OCI-LY7 (cell line): ENCODE data around the gene JOSD2. TPM values are rescaled to one million over a fixed set of nuclear protein-coding genes. Genes with fewer than 3 reads are reported as not detected.

Source experiments
- BruUV-seq: library from RNA; stranded (reverse); fragments of 400-500 nt; replicated peaks from 2 replicates; lab custom pipeline; 2021; lab: Mats Ljungman, UMichigan
- CTCF ChIA-PET: fragments of 300-600 bp; sonication (Branson Sonifier 250); formaldehyde crosslinking; loops from one replicate; lab custom pipeline; 2022; ENCODE audit warnings: antibody characterized with exemption; ENCODE audit not compliant: unreplicated experiment; lab: Charles Lee
- POLR2A ChIA-PET: fragments of 300-600 bp; sonication (Branson Sonifier 250); formaldehyde crosslinking; loops from one replicate; lab custom pipeline; 2022; ENCODE audit warnings: antibody characterized with exemption; lab: Charles Lee
- DNase-seq: peaks from one replicate; pipeline ENCODE4 v3.0.0-alpha.2; 2015; ENCODE audit warnings: low spot score
- H2AFZ ChIP-seq: fragments of 200-600 bp; sonication (generic), shearing (Covaris generic); 2 replicates; pipeline ENCODE4 v1.6.1; 2014; ENCODE audit warnings: mild to moderate bottlenecking, antibody characterized with exemption, low read length, moderate library complexity
- H3K27ac ChIP-seq: fragments of 200-600 bp; sonication (generic); 2 replicates; pipeline ENCODE4 v1.5.1; 2014; ENCODE audit warnings: mixed run types, low read depth, mild to moderate bottlenecking, moderate library complexity, low read length, inconsistent platforms; ENCODE audit not compliant: poor library complexity, severe bottlenecking
- H3K36me3 ChIP-seq: fragments of 200-600 bp; sonication (generic); 2 replicates; pipeline ENCODE4 v1.6.1; 2014; ENCODE audit warnings: mild to moderate bottlenecking, antibody characterized with exemption, low read length, moderate library complexity, mixed read lengths; ENCODE audit not compliant: insufficient read depth
- H3K4me1 ChIP-seq: fragments of 200-600 bp; sonication (generic); 2 replicates; pipeline ENCODE4 v1.5.1; 2014; ENCODE audit warnings: mild to moderate bottlenecking, low read length; ENCODE audit not compliant: insufficient read depth, poor library complexity, severe bottlenecking
- H3K4me2 ChIP-seq: fragments of 200-600 bp; sonication (generic); 2 replicates; pipeline ENCODE4 v1.6.1; 2014; ENCODE audit warnings: mild to moderate bottlenecking, low read length
- H3K4me3 ChIP-seq: fragments of 200-600 bp; sonication (generic); 2 replicates; pipeline ENCODE4 v1.5.1; 2014; ENCODE audit warnings: mild to moderate bottlenecking, low read depth, low read length; ENCODE audit not compliant: poor library complexity, severe bottlenecking
- H3K79me2 ChIP-seq: fragments of 200-600 bp; sonication (generic); 2 replicates; pipeline ENCODE4 v1.6.1; 2016; ENCODE audit warnings: low read depth, mild to moderate bottlenecking, low read length, moderate library complexity, mixed read lengths; ENCODE audit not compliant: insufficient read depth
- H3K9me2 ChIP-seq: fragments of 200-600 bp; sonication (generic); 2 replicates; pipeline ENCODE4 v1.6.1; 2016; ENCODE audit warnings: mild to moderate bottlenecking, low read length, mixed read lengths; ENCODE audit not compliant: insufficient read depth
- H3K9me3 ChIP-seq: fragments of 200-600 bp; sonication (generic); 2 replicates; pipeline ENCODE4 v1.6.1; 2014; ENCODE audit warnings: mild to moderate bottlenecking, mixed run types, low read length, mixed read lengths
- H4K20me1 ChIP-seq: fragments of 200-600 bp; sonication (generic); 2 replicates; pipeline ENCODE4 v1.6.1; 2014; ENCODE audit warnings: mild to moderate bottlenecking, antibody characterized with exemption, low read length, moderate library complexity, mixed read lengths; ENCODE audit not compliant: insufficient read depth
- CTCF ChIP-seq: fragments of 200-600 bp; sonication (generic); conservative IDR thresholded peaks from 2 replicates; pipeline ENCODE4 v1.5.1; 2014; ENCODE audit warnings: mild to moderate bottlenecking, antibody characterized with exemption, low read length, moderate library complexity, mixed read lengths
- EZH2phosphoT487 ChIP-seq: fragments of 200-600 bp; sonication (generic); IDR thresholded peaks from 2 replicates; pipeline ENCODE4 v1.6.1; 2018; ENCODE audit warnings: low read depth, borderline replicate concordance, mild to moderate bottlenecking, mixed run types, antibody characterized with exemption, low read length, moderate library complexity, mixed read lengths
- intact Hi-C: fragments of 100-400 bp; cut with micrococcal nuclease; formaldehyde crosslinking; loops from one replicate; pipeline ENCODE4 v1.10.0; 2022; ENCODE audit not compliant: unreplicated experiment
- total RNA-seq, 2 experiments: library from RNA; depleted of rRNA in 1 of 2; stranded (reverse); fragments of >200 nt in 1 of 2; shearing (Covaris generic) in 1 of 2; gene quantifications; 2 replicates each; pipeline ENCODE4 v1.2.3, GENCODE V29; 2014 to 2022

Gene JOSD2
- total RNA-seq, 2 experiments from 2014 or later, result 13.0 to 17.8 TPM

- BruUV-seq, result no TSS peak
- ChIA-PET CTCF (interaction anchor here (0.6 kb wide), 1 partner anchor 74 kb away, joined by 3 read pairs; no protein-coding TSS in a partner anchor), POLR2A (no interaction called here)
These were observed 28.6 kb downstream of the JOSD2 start for GRCh38 chr19:50482271-50482855.

GRCh38 chr19:50481351-50482149, 29.4 kb downstream of the JOSD2 start:
- intact Hi-C loops, result no loop called here
- H3K4me3 ChIP-seq, result no peak overlapping the region
- TF ChIP-seq CTCF, result no peak
- TF ChIP-seq EZH2phosphoT487, result no peak
- no TSS peak for BruUV-seq
- no peaks in the 10 kb centered on the region for H4K20me1 ChIP-seq
- no peak overlapping the region for H3K4me2 ChIP-seq
- ChIA-PET POLR2A (no interaction called here), CTCF (no interaction called here)
- peaks cover 21% of the 10 kb centered on the region for H3K79me2 ChIP-seq
- H2AFZ ChIP-seq, result no peak overlapping the region
- no peaks in the 10 kb centered on the region for H3K9me2 ChIP-seq
- no peak for DNase-seq
- peaks cover 21% of the 10 kb centered on the region for H3K9me3 ChIP-seq
- H3K4me1 ChIP-seq, result peaks cover 10% of the 10 kb centered on the region
- H3K27ac ChIP-seq, result no peak overlapping the region
- peaks cover 90% of the 10 kb centered on the region for H3K36me3 ChIP-seq

More at GRCh38 chr19:50482271-50482855, 28.6 kb downstream of the JOSD2 start:
- intact Hi-C loops, result no loop called here
- TF ChIP-seq CTCF (no peak), EZH2phosphoT487 (no peak)
- DNase-seq, result no peak
- H3K36me3 ChIP-seq, result peaks cover 94% of the 10 kb centered on the region
- H3K9me3 ChIP-seq, result peaks cover 25% of the 10 kb centered on the region
- peaks cover 13% of the 10 kb centered on the region for H3K79me2 ChIP-seq
- no peak overlapping the region for H3K27ac ChIP-seq
- H3K4me1 ChIP-seq, result peaks cover 5% of the 10 kb centered on the region
- H3K4me2 ChIP-seq, result no peak overlapping the region
- no peak overlapping the region for H2AFZ ChIP-seq
- no peak overlapping the region for H3K4me3 ChIP-seq
- no peaks in the 10 kb centered on the region for H3K9me2 ChIP-seq
- no peaks in the 10 kb centered on the region for H4K20me1 ChIP-seq
